ACHN (cell line): ENCODE results near the gene SPPL2C.

Experiments
- DNase-seq: peaks from one replicate; pipeline ENCODE4 v3.0.0-alpha.2; 2015
- in situ Hi-C: cut with HindIII; loops from 2 replicates; pipeline ENCODE4 v1.10.0; 2017; ENCODE audit warnings: low sequenced_read_pairs, low pct_ligation_motif_present, low pct_unique_long_range_greater_than_20kb

Gene SPPL2C

GRCh38 chr17:45826919-45827588, 17.6 kb upstream of the SPPL2C start:
- in situ Hi-C loops, result no loop called here
- no peak for DNase-seq

GRCh38 chr17:45828171-45828570, 16.5 kb upstream of the SPPL2C start:
- in situ Hi-C loops, result no loop called here
- DNase-seq, result no peak

- DNase-seq, result no peak
- in situ Hi-C loops, result no loop called here
Measured at GRCh38 chr17:45828582-45829133, 16.0 kb upstream of the SPPL2C start.

GRCh38 chr17:45833920-45834319, 10.8 kb upstream of the SPPL2C start:
- in situ Hi-C loops, result no loop called here
- no peak for DNase-seq

- DNase-seq, result no peak
- in situ Hi-C loops, result no loop called here
Measured at GRCh38 chr17:45834471-45835396, 9.9 kb upstream of the SPPL2C start.

GRCh38 chr17:45835481-45835880, 9.2 kb upstream of the SPPL2C start:
- DNase-seq, result no peak
- in situ Hi-C loops, result no loop called here

- in situ Hi-C loops, result no loop called here
Measured at GRCh38 chr17:45836047-45837044, 8.3 kb upstream of the SPPL2C start.

GRCh38 chr17:45837187-45837586, 7.5 kb upstream of the SPPL2C start:
- in situ Hi-C loops, result no loop called here
- no peak for DNase-seq

More at GRCh38 chr17:45836047-45837044, 8.3 kb upstream of the SPPL2C start:
- no peak for DNase-seq

- no peak for DNase-seq
- in situ Hi-C loops, result no loop called here
Measured at GRCh38 chr17:45837603-45838002, 7.1 kb upstream of the SPPL2C start.

- in situ Hi-C loops, result no loop called here
- DNase-seq, result no peak
Measured at GRCh38 chr17:45838751-45839295, 5.9 kb upstream of the SPPL2C start.

- no peak for DNase-seq
- in situ Hi-C loops, result no loop called here
Measured at GRCh38 chr17:45839442-45839841, 5.2 kb upstream of the SPPL2C start.

GRCh38 chr17:45841186-45841585, 3.5 kb upstream of the SPPL2C start:
- in situ Hi-C loops, result no loop called here
- DNase-seq, result no peak

GRCh38 chr17:45841883-45842525, 2.7 kb upstream of the SPPL2C start:
- in situ Hi-C loops, result no loop called here
- DNase-seq, result no peak

- DNase-seq, result no peak
- in situ Hi-C loops, result no loop called here
Measured at GRCh38 chr17:45843722-45844121, 959 bp upstream of the SPPL2C start.

- no peak for DNase-seq
- in situ Hi-C loops, result no loop called here
Measured at GRCh38 chr17:45845376-45846185, 900 bp downstream of the SPPL2C start.

GRCh38 chr17:45846223-45846622, 1.5 kb downstream of the SPPL2C start:
- no peak for DNase-seq
- in situ Hi-C loops, result no loop called here

GRCh38 chr17:45846646-45847045, 2.0 kb downstream of the SPPL2C start:
- in situ Hi-C loops, result no loop called here
- no peak for DNase-seq
